SH-SY5Y (cell line): ENCODE results near the gene CELSR1.

ENCODE experiments used
- GATA2 ChIP-seq: IDR thresholded peaks from 2 replicates; pipeline ENCODE4 v1.6.1; 2011; ENCODE audit warnings: mild to moderate bottlenecking, low read depth, low read length
- GATA3 ChIP-seq: IDR thresholded peaks from 2 replicates; pipeline ENCODE4 v1.6.1; 2011; ENCODE audit warnings: low read depth, mild to moderate bottlenecking, low read length, moderate library complexity

GRCh38 chr22:46473896-46474557 lies 63.4 kb downstream of the CELSR1 start:
- no peak for TF ChIP-seq GATA2
- TF ChIP-seq GATA3, result no peak
